ENCODE data around the gene CALHM2. TPM values are rescaled to one million over a fixed set of nuclear protein-coding genes. Genes with fewer than 3 reads are reported as not detected.
"Not testable (repeated sequence)": the region's sequence is repeated elsewhere in the genome, so short reads cannot be mapped to it uniquely, and the experiment has no call there.

CALHM2 gene
- total and polyA plus RNA-seq, 9 donors = 10.5 to 25.9 (median 18.3) TPM

- Histone ChIP-seq H3K27ac (ENCODE audit: low read length) (peak within 1 kb of the TSS; percentile 65), H3K27me3 (ENCODE audit: control insufficient read depth, insufficient read depth, low read length) (peaks cover 31% of the 10 kb centered on the region), H3K9me3 (replicated peaks; ENCODE audit: control insufficient read depth, low read depth, low read length) (no peaks in the 10 kb centered on the region), H3K4me3 (ENCODE audit: low read length) (peak within 1 kb of the TSS; percentile 49), H3K36me3 (ENCODE audit: control insufficient read depth, insufficient read depth, low read length) (no peaks in the 10 kb centered on the region), H3K4me1 (ENCODE audit: control insufficient read depth, insufficient read depth, low read length) (peaks cover 38% of the 10 kb centered on the region)
- DNase-seq = peak; percentile 81
- WGBS (ENCODE audit: insufficient coverage) = 1% methylated on average over 65 of the region's 65 CpGs
These were observed 41.3 kb upstream of the CALHM2 start, which contains the start of gene NEURL1 for GRCh38 chr10:103493362-103493915. NEURL1 (plus strand) TSS chr10:103493705; CDS start chr10:103494388, 683 bp downstream.

GRCh38 chr10:103492655-103493261, 40.6 kb upstream of the CALHM2 start:
- no peak overlapping the region for H3K4me3 ChIP-seq (ENCODE audit: low read length)
- H3K27ac ChIP-seq (ENCODE audit: low read length) = peak overlapping the region; percentile 65
- 48% methylated on average over 4 of the region's 5 CpGs for WGBS (ENCODE audit: insufficient coverage)

GRCh38 chr10:103491729-103492364, 39.7 kb upstream of the CALHM2 start:
- WGBS (ENCODE audit: insufficient coverage) = 27% methylated on average over 7 of the region's 7 CpGs
- Histone ChIP-seq H3K4me3 (ENCODE audit: low read length) (no peak overlapping the region), H3K27me3 (ENCODE audit: control insufficient read depth, insufficient read depth, low read length) (peaks cover 25% of the 10 kb centered on the region), H3K36me3 (ENCODE audit: control insufficient read depth, insufficient read depth, low read length) (no peaks in the 10 kb centered on the region), H3K4me1 (ENCODE audit: control insufficient read depth, insufficient read depth, low read length) (peaks cover 38% of the 10 kb centered on the region), H3K9me3 (replicated peaks; ENCODE audit: control insufficient read depth, low read depth, low read length) (no peaks in the 10 kb centered on the region), H3K27ac (ENCODE audit: low read length) (peak overlapping the region; percentile 65)
- peak; percentile 89 for DNase-seq

More at GRCh38 chr10:103492655-103493261, 40.6 kb upstream of the CALHM2 start:
- DNase-seq = peak; percentile 36
- Histone ChIP-seq H3K9me3 (replicated peaks; ENCODE audit: control insufficient read depth, low read depth, low read length) (no peaks in the 10 kb centered on the region), H3K36me3 (ENCODE audit: control insufficient read depth, insufficient read depth, low read length) (no peaks in the 10 kb centered on the region), H3K27me3 (ENCODE audit: control insufficient read depth, insufficient read depth, low read length) (peaks cover 30% of the 10 kb centered on the region), H3K4me1 (ENCODE audit: control insufficient read depth, insufficient read depth, low read length) (peaks cover 38% of the 10 kb centered on the region)

GRCh38 chr10:103490986-103491314, 38.8 kb upstream of the CALHM2 start:
- H3K27ac ChIP-seq (ENCODE audit: low read length) = no peak overlapping the region
- peaks cover 38% of the 10 kb centered on the region for H3K4me1 ChIP-seq (ENCODE audit: control insufficient read depth, insufficient read depth, low read length)
- no CpG with 5 or more reads among the region's 1 CpG for WGBS (ENCODE audit: insufficient coverage)
- no peaks in the 10 kb centered on the region for H3K9me3 ChIP-seq (replicated peaks; ENCODE audit: control insufficient read depth, low read depth, low read length)
- peaks cover 21% of the 10 kb centered on the region for H3K27me3 ChIP-seq (ENCODE audit: control insufficient read depth, insufficient read depth, low read length)
- H3K4me3 ChIP-seq (ENCODE audit: low read length) = no peak overlapping the region
- DNase-seq = no peak
- no peaks in the 10 kb centered on the region for H3K36me3 ChIP-seq (ENCODE audit: control insufficient read depth, insufficient read depth, low read length)

GRCh38 chr10:103487410-103487708, 35.2 kb upstream of the CALHM2 start:
- Histone ChIP-seq H3K4me1 (ENCODE audit: control insufficient read depth, insufficient read depth, low read length) (peaks cover 20% of the 10 kb centered on the region), H3K36me3 (ENCODE audit: control insufficient read depth, insufficient read depth, low read length) (no peaks in the 10 kb centered on the region), H3K27me3 (ENCODE audit: control insufficient read depth, insufficient read depth, low read length) (peaks cover 3% of the 10 kb centered on the region), H3K9me3 (replicated peaks; ENCODE audit: control insufficient read depth, low read depth, low read length) (no peaks in the 10 kb centered on the region), H3K27ac (ENCODE audit: low read length) (no peak overlapping the region), H3K4me3 (ENCODE audit: low read length) (no peak overlapping the region)
- DNase-seq = no peak
- 70% methylated on average over 2 of the region's 2 CpGs for WGBS (ENCODE audit: insufficient coverage)

- DNase-seq; H3K36me3 ChIP-seq (ENCODE audit: control insufficient read depth, insufficient read depth, low read length); H3K27ac ChIP-seq (ENCODE audit: low read length); H3K4me3 ChIP-seq (ENCODE audit: low read length); H3K27me3 ChIP-seq (ENCODE audit: control insufficient read depth, insufficient read depth, low read length); H3K9me3 ChIP-seq (replicated peaks; ENCODE audit: control insufficient read depth, low read depth, low read length): not testable (repeated sequence)
- WGBS (ENCODE audit: insufficient coverage) = 88% methylated on average over 2 of the region's 8 CpGs
- H3K4me1 ChIP-seq (ENCODE audit: control insufficient read depth, insufficient read depth, low read length) = peaks cover 15% of the 10 kb centered on the region
These were observed 34.7 kb upstream of the CALHM2 start for GRCh38 chr10:103486635-103487409.

- Histone ChIP-seq H3K27me3 (ENCODE audit: control insufficient read depth, insufficient read depth, low read length) (peaks cover 3% of the 10 kb centered on the region), H3K9me3 (replicated peaks; ENCODE audit: control insufficient read depth, low read depth, low read length) (no peaks in the 10 kb centered on the region), H3K4me1 (ENCODE audit: control insufficient read depth, insufficient read depth, low read length) (peaks cover 5% of the 10 kb centered on the region), H3K27ac (ENCODE audit: low read length) (no peak overlapping the region), H3K4me3 (ENCODE audit: low read length) (no peak overlapping the region), H3K36me3 (ENCODE audit: control insufficient read depth, insufficient read depth, low read length) (no peaks in the 10 kb centered on the region)
- 39% methylated on average over 5 of the region's 12 CpGs for WGBS (ENCODE audit: insufficient coverage)
- DNase-seq = peak; percentile 75
These were observed 29.9 kb upstream of the CALHM2 start for GRCh38 chr10:103481974-103482531.

- WGBS (ENCODE audit: insufficient coverage) = 89% methylated on average over 3 of the region's 5 CpGs
These were observed 28.4 kb upstream of the CALHM2 start for GRCh38 chr10:103480521-103480920.

GRCh38 chr10:103479135-103479534, 27.0 kb upstream of the CALHM2 start, which contains the start of gene CALHM3:
CALHM3 (minus strand) TSS chr10:103479240; CDS start chr10:103479032, 208 bp downstream.
- no peaks in the 10 kb centered on the region for H3K36me3 ChIP-seq (ENCODE audit: control insufficient read depth, insufficient read depth, low read length)
- no peak within 1 kb of the TSS for H3K27ac ChIP-seq (ENCODE audit: low read length)
- DNase-seq = no peak
- H3K4me3 ChIP-seq (ENCODE audit: low read length) = no peak within 1 kb of the TSS
- no CpG with 5 or more reads among the region's 7 CpGs for WGBS (ENCODE audit: insufficient coverage)
- no peaks in the 10 kb centered on the region for H3K27me3 ChIP-seq (ENCODE audit: control insufficient read depth, insufficient read depth, low read length)
- H3K4me1 ChIP-seq (ENCODE audit: control insufficient read depth, insufficient read depth, low read length) = peaks cover 5% of the 10 kb centered on the region
- no peaks in the 10 kb centered on the region for H3K9me3 ChIP-seq (replicated peaks; ENCODE audit: control insufficient read depth, low read depth, low read length)

More at GRCh38 chr10:103480521-103480920, 28.4 kb upstream of the CALHM2 start:
- Histone ChIP-seq H3K4me1 (ENCODE audit: control insufficient read depth, insufficient read depth, low read length) (peaks cover 5% of the 10 kb centered on the region), H3K9me3 (replicated peaks; ENCODE audit: control insufficient read depth, low read depth, low read length) (no peaks in the 10 kb centered on the region), H3K27ac (ENCODE audit: low read length) (no peak overlapping the region), H3K27me3 (ENCODE audit: control insufficient read depth, insufficient read depth, low read length) (peaks cover 3% of the 10 kb centered on the region), H3K36me3 (ENCODE audit: control insufficient read depth, insufficient read depth, low read length) (no peaks in the 10 kb centered on the region), H3K4me3 (ENCODE audit: low read length) (no peak overlapping the region)
- no peak for DNase-seq

- H3K9me3 ChIP-seq (replicated peaks; ENCODE audit: control insufficient read depth, low read depth, low read length) = no peaks in the 10 kb centered on the region
- no peak overlapping the region for H3K27ac ChIP-seq (ENCODE audit: low read length)
- 71% methylated on average over 19 of the region's 22 CpGs for WGBS (ENCODE audit: insufficient coverage)
- H3K4me3 ChIP-seq (ENCODE audit: low read length) = no peak overlapping the region
- no peak for DNase-seq
- H3K27me3 ChIP-seq (ENCODE audit: control insufficient read depth, insufficient read depth, low read length) = no peaks in the 10 kb centered on the region
- no peaks in the 10 kb centered on the region for H3K36me3 ChIP-seq (ENCODE audit: control insufficient read depth, insufficient read depth, low read length)
- H3K4me1 ChIP-seq (ENCODE audit: control insufficient read depth, insufficient read depth, low read length) = peaks cover 5% of the 10 kb centered on the region
These were observed 26.5 kb upstream of the CALHM2 start for GRCh38 chr10:103478671-103479070.
